Heart left ventricle (tissue), 13 donors: ENCODE data around the gene CCN2.

Source experiments
- POLR2A ChIP-seq, 2 donors: fragments of 450-650 bp; IDR thresholded peaks; one replicate each; pipeline ENCODE4 v1.6.1; 2017; ENCODE audit warnings: antibody characterized with exemption in 2 of 2, mild to moderate bottlenecking in 2 of 2, moderate library complexity in 2 of 2
- TF ChIP-seq, protein P1 (sequence below), 12 donors: fragments of 200-600 bp; sonication (generic) in 4 of 12; IDR thresholded peaks; one replicate each; pipeline versions ENCODE4 v1.5.0 to v1.8.0; 2018 to 2022; ENCODE audit warnings: antibody characterized with exemption in 12 of 12, mild to moderate bottlenecking in 5 of 12
- donor health status: ischemic (EF 13 %, LVEDD 7.1; RV severe dilation, severe dysfunction).
- donor health status: DM: no; HTN: yes; CAD: no.
- donor health status: DM: no; HTN: no; CAD: no.
- donor health status: ischemic (EF 25% LVEDD 6.9; RV normal size, moderate dysfunction).
- donor health status: ischemic (EF 25% LVEDD 5.7; RV mildly dilated, moderate dysfunction).
- donor health status: ischemic (EF 35%, LVEDD 5.7; RV mildly dilated, moderate dysfunction).
- donor health status: nonischemic (EF 11% LVEDD 7.7; RV severe dilation, severe dysfunction).
- donor health status: DM: yes; HTN: yes; CAD: no.
- donor health status: PGD.
- donor health status: ischemic (EF 29% LVEDD 5.4; RV normal size, mild dysfunction).
- donor health status: nonischemic (EF 23%, LVEDD 6.1; RV moderate dilation, normal function).

DNA sequence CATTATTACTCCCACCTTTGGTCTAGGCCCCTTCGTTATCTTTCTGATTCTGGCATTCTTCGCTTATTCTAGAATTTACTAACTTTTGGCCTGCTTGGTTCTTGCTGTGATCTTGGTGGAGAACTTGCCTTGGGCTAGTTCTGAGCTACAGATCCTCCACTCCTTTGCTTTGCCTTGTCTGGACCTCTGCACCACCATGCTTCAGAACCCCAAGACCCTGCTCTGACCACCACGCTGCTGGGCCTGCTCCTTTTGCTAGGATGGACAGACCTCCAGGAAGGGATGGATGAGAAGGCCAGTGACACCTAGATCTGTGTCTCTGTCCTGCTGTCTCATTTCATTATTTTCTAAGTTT, 30.4 kb upstream of the CCN2 start:
- TF ChIP-seq, protein P1, sequence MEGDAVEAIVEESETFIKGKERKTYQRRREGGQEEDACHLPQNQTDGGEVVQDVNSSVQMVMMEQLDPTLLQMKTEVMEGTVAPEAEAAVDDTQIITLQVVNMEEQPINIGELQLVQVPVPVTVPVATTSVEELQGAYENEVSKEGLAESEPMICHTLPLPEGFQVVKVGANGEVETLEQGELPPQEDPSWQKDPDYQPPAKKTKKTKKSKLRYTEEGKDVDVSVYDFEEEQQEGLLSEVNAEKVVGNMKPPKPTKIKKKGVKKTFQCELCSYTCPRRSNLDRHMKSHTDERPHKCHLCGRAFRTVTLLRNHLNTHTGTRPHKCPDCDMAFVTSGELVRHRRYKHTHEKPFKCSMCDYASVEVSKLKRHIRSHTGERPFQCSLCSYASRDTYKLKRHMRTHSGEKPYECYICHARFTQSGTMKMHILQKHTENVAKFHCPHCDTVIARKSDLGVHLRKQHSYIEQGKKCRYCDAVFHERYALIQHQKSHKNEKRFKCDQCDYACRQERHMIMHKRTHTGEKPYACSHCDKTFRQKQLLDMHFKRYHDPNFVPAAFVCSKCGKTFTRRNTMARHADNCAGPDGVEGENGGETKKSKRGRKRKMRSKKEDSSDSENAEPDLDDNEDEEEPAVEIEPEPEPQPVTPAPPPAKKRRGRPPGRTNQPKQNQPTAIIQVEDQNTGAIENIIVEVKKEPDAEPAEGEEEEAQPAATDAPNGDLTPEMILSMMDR (IDR thresholded peaks at IDR 0.05) = no peak
- no peak for TF ChIP-seq POLR2A (IDR thresholded peaks at IDR 0.05)
